ENCODE results near the gene NDUFAF5.
"Not testable (repeated sequence)": the region's sequence is repeated elsewhere in the genome, so short reads cannot be mapped to it uniquely, and the experiment has no call there.

NDUFAF5 gene

GRCh38 chr20:13744352-13744751 is 40.5 kb upstream of the NDUFAF5 start:
- DNase-seq (ENCODE audit: extremely low read depth, low read depth) = no peak
- no peak overlapping the region for H3K4me3 ChIP-seq (replicated peaks; ENCODE audit: low read depth, low read length)
- no peak for TF ChIP-seq CTCF (IDR thresholded peaks at IDR 0.05; ENCODE audit: low read depth, low read length, missing control alignments)

- no peak for TF ChIP-seq CTCF (IDR thresholded peaks at IDR 0.05; ENCODE audit: low read depth, low read length, missing control alignments)
- DNase-seq (ENCODE audit: extremely low read depth, low read depth) = no peak
- H3K4me3 ChIP-seq (replicated peaks; ENCODE audit: low read depth, low read length) = no peak overlapping the region
Measured at GRCh38 chr20:13745784-13746183, 39.0 kb upstream of the NDUFAF5 start.

GRCh38 chr20:13749811-13750210 is 35.0 kb upstream of the NDUFAF5 start:
- H3K4me3 ChIP-seq (replicated peaks; ENCODE audit: low read depth, low read length) = no peak overlapping the region
- TF ChIP-seq CTCF (IDR thresholded peaks at IDR 0.05; ENCODE audit: low read depth, low read length, missing control alignments) = no peak
- DNase-seq (ENCODE audit: extremely low read depth, low read depth) = no peak

DNA sequence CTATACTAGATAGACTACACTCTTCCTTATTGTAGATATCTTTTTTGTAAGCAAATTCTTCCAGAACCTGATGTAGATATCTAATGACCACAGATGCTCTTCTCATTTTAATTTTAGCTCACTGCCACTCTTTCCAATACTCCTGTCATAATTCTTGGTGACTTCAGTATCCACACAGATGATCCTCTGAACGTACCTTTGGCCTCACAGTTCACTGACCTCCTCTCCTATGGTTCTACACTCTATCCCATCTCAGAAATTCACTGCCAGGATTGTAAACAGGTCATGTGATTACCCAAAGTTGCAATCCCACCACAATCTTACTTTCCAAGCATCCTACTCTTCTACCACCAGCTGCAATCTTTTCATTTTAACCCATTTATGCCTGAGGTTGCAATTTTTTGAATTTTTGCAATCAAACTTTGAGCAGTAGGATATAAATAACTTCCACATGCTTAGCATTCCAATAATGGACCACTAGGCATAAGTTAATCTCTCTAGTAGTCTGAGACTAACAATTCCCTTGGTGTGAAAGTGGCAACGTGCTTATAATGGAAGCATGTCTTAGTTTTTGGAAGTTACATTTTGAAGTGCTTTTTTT is 31.3 kb upstream of the NDUFAF5 start:
- H3K4me3 ChIP-seq (replicated peaks; ENCODE audit: low read depth, low read length) = no peak overlapping the region
- no peak for DNase-seq (ENCODE audit: extremely low read depth, low read depth)
- no peak for TF ChIP-seq CTCF (IDR thresholded peaks at IDR 0.05; ENCODE audit: low read depth, low read length, missing control alignments)

DNA sequence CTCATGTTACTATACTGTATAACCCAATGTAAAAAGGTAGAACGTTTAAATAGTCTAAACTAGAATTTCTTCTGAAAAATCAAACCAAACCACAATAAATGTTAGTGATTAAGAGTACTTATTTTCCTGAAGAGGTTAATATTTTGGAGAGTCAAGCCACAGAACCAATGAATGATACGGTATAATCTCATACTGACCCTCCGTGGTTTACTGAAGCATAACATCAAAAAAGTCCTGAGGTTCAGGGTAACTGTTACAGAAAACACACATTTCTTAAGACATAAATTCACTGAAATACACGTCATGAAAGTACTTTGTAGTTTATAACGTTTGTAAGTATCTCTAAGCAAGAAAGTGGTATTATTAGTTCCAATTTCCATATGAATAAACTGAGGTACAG is 29.0 kb upstream of the NDUFAF5 start:
- H3K4me3 ChIP-seq (replicated peaks; ENCODE audit: low read depth, low read length) = no peak overlapping the region
- no peak for DNase-seq (ENCODE audit: extremely low read depth, low read depth)
- TF ChIP-seq CTCF (IDR thresholded peaks at IDR 0.05; ENCODE audit: low read depth, low read length, missing control alignments) = no peak

DNA sequence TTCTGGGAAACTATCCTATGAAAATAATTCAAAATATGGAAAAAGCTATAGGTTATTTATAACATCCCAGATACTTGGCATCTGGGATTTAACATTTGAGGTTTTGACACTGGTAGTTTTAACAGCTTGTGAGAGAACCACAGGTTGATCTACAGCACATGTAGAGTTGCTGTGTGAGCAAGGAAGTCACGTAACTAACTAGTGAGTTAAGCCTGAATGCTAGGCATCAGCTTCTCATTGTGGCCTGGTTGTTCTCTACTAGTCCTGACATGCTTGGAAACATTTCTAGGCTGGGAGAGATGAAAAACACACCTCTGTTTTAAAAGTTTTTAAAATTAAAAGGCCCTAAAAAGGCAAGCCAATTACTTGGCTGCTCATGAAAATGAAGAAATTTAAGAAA is 28.3 kb upstream of the NDUFAF5 start:
- TF ChIP-seq CTCF (IDR thresholded peaks at IDR 0.05; ENCODE audit: low read depth, low read length, missing control alignments) = no peak
- no peak for DNase-seq (ENCODE audit: extremely low read depth, low read depth)
- H3K4me3 ChIP-seq (replicated peaks; ENCODE audit: low read depth, low read length) = no peak overlapping the region

- no peak for TF ChIP-seq CTCF (IDR thresholded peaks at IDR 0.05; ENCODE audit: low read depth, low read length, missing control alignments)
- DNase-seq (ENCODE audit: extremely low read depth, low read depth) = no peak
- no peak overlapping the region for H3K4me3 ChIP-seq (replicated peaks; ENCODE audit: low read depth, low read length)
Measured at GRCh38 chr20:13758884-13759283, 25.9 kb upstream of the NDUFAF5 start.

- DNase-seq (ENCODE audit: extremely low read depth, low read depth); H3K4me3 ChIP-seq (replicated peaks; ENCODE audit: low read depth, low read length): not testable (repeated sequence)
Measured at GRCh38 chr20:13760451-13760946, 24.3 kb upstream of the NDUFAF5 start.
